NCI-H526 treated with DMSO at 0.1 percent for 48 hours (cell line): Measurements from ENCODE around the gene FSIP2.

Experiments used
- DNase-seq: peaks from one replicate; lab custom pipeline; 2025; lab: John Stamatoyannopoulos, UW

Gene FSIP2, protein sequence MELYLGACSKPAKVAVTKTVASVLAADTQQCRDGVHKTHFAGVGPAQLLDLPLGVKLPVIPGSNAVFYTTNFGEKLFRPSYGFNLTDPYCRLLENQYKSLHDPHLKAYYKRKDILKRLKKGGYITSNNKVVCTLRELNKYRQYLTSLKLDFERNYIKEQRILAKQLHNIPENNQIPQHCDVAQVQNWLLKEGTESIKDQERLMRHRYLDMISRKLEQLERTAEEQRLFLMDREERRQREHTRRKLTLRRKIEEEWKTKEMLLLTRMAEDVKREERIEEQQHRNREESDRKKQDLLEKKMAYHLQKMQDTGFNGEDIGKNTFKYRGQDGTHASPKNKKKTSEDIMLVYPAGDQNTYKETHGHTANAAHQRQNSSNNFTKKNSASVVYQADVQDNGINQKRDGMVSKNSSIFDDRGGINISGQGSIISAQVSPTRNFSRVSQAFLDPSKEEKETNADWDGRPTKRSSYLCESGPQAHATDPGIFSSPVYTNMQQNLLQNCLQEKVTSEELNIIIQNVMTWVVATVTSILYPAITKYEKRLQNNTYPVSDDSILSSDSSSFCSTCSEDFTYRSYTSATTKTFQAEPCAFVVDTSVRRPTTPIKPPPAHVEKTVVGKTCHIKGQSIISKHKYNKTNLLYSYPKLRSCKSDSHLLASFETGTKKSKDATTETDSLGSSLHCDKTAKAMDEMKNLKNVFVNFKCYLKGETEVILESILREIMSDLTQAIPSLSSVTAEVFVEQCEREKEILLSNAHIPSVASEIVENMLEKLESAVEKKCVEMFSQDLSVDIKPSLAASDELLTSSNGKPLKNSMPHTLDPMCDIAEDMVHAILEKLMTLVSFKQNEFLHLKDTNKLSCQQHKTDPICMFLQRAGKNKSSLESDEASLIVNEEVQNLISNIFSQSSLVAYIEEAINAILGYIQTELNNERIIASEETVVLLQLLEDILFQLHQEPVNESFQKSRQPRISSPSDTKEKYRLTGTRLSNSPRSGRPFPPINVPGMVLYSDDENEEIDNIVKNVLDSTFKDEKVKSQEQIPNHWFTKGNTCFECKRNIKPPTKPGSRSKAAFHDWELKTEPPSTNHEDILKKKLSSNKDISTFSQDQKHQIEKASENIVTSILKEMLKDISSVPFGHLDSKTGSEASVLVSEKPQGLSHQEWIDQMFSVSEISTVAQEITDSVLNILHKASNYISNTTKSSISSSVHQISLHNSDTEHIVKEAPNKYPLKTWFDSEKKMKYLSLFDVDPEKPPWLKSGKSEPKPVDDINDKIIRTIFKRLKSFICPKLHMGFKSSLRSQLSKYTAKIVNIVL (N-terminal part only)

GRCh38 chr2:185738679-185739472 lies at the start of gene FSIP2:
FSIP2 (plus strand) TSS chr2:185738804; CDS start chr2:185738895, 91 bp downstream.
- DNase-seq: no peak

DNA sequence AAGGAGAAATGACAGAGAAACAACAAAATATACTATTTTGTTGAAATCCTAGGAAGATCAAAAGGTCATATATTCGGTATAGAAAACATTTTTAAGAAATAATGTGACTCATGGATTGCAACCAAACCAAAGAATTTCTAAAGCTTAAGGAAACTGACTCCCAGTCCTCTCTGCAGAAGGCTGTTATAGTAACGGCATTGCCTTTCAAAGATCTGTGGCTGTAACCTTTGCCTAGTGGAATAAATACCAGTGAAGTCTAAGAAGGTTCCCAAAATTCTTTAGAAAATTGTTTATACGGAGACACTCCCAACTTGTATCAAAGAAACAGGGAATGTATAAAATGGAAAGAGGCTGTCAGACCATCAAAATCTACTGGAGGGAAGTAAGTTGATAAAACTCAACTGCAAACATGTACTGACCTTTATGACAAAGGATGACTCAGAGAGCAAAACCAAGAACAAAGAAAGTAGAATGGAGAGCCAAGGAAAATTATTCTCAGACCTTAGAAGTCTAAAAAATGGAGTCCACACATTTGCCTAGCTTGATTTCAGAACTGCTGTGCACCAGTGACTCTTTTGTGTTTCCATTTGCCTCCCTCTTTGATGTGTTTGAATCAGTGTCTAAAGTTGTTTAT lies 48.6 kb upstream of the FSIP2 start:
- DNase-seq: no peak

GRCh38 chr2:185695711-185696235 lies 42.8 kb upstream of the FSIP2 start:
- DNase-seq: no peak

DNA sequence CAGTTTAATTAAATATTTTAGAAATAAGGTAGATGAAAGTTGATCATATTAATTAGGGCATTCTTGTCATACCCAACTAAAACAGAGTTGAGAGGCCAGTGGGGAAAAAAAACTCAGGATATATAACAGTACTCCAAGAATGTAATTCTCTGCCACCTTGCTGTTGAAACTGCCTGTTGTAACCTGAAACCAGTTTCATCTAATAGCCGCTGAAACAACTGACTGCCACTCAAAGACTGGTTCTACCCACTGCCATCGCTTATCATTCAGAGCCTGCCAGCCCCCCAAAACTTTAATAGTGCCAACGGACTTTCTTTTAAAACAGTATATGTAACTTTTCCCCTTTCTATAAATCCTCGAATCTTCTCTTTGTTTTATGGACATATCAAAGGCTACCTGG lies 37.7 kb upstream of the FSIP2 start:
- no peak for DNase-seq

- no peak for DNase-seq
Observed at GRCh38 chr2:185734658-185735057, 3.9 kb upstream of the FSIP2 start.

DNA sequence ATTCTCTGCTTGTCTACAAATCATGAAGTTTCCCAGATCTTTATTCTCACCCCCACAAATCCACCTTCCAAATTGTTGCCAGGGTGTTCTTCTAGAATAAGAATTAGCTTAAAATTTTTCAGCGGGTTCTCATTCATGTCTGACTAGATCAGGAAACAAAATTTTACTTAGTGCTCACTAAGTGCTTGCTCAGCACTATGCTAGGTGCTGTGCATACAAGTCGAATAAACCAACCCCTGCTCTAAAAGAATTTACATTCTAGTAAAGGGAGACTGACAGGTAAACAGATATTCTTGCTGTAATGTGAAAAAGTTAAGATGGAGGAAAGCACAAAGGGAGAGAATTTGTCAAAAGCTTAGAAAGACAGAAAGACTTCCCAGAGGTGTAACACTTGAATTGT lies 2.4 kb upstream of the FSIP2 start:
- no peak for DNase-seq

DNA sequence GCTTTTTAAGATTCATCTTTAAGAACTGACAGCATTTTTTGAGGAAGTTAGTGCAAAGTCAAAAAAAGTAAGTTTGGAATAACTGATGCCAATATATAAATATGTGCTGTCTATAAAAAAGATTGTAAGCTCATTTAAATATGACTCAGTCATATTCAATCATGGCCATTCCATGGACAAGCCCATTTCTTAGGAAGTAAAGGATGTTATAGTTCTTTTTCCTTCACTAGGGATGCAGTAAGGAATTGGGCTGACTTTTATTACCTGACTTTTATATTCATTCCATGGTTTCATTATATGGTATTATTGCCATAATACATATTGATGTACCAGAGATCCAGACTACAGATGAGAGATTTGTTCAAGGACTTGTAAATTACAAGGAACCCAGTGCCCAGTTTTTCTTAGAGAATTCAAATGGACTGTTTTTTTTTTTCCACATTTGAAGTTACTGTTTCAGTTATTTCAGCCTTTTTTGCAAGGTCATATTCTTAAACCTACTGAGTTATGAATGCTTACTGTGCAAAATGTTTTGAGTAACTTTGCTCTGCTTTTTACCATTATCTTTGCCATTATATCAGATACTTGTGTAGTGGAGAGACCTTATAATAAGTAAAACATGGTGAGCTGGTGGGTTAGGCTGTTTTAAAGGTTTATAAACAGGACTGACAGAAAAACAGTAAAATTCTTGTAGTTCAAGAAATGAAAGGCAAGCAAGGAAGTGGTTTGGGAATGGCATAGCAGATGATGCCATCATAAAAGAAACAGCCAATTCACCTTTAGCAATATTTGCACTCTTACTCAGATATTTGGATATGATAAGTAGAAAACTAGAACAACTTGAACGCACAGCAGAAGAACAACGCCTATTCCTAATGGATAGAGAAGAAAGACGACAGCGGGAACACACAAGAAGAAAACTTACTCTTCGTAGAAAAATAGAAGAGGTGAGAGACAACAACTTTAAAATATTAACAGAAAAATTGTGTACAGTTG lies 7.6 kb downstream of the FSIP2 start:
- no peak for DNase-seq

DNA sequence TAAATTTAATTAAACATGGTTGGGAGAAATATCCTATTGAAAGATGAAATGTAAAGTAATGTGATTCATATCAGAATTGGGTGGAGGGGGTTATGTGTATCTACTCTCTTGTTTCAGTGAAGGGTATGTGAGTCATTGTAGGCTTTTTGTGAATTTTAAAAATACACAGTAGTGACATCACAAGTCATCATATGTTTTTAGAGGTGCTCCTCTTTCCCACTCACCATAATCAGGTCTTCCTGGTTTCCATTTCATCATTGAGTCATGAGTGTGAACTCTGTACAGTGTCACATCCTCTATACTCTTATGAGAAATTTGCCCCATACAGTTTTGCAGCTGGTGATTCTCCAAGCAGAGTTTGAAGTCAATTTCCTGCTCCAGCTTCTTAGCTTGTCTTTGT lies 18.8 kb downstream of the FSIP2 start:
- DNase-seq: no peak

DNA sequence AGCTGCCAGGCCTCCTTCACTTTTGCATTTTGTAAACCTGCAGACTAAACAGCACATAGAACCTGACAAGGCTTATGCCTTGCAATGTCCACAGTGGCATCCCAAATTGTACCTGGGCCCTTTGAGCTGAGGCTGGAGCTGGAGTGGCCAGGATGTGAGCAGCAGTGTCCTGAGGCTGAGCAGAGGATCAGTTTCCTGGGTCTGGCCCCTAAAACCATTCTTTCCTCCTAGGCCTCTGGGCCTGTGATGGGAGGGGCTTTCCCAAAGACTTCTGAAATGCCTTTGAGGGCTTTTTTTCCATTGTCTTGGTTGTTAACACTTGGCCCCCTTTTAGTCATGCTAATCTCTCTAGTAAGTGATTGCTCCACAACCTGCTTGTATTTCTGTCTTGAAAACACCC lies 32.8 kb downstream of the FSIP2 start:
- no peak for DNase-seq

- no peak for DNase-seq
Observed at GRCh38 chr2:185780890-185781289, 42.3 kb downstream of the FSIP2 start.

DNA sequence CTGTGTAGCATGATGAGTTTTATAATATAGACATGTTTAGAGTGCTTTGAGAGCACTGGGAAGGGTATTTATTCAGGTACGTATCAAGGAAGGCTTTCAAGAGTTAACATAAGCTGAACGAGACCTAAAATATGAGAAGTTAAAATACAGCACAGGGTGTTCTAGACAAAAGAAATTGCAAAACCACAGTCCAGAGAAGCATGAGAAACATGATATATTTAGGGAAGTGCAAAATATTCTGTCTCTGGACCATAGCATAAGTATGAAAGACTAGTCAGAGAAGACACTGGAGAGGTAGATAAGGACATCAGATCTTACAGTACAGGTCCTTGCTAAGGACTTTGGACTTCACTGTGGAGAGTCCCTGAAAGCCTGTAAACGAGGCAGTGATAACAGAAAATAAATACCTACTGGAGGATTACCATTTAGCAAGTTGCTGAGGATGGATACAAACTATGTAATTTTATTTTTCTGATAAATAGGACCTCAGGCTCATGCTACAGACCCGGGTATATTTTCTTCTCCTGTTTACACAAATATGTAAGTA lies 43.7 kb downstream of the FSIP2 start:
- no peak for DNase-seq

GRCh38 chr2:185785156-185785555 lies 46.6 kb downstream of the FSIP2 start:
- DNase-seq: no peak

DNA sequence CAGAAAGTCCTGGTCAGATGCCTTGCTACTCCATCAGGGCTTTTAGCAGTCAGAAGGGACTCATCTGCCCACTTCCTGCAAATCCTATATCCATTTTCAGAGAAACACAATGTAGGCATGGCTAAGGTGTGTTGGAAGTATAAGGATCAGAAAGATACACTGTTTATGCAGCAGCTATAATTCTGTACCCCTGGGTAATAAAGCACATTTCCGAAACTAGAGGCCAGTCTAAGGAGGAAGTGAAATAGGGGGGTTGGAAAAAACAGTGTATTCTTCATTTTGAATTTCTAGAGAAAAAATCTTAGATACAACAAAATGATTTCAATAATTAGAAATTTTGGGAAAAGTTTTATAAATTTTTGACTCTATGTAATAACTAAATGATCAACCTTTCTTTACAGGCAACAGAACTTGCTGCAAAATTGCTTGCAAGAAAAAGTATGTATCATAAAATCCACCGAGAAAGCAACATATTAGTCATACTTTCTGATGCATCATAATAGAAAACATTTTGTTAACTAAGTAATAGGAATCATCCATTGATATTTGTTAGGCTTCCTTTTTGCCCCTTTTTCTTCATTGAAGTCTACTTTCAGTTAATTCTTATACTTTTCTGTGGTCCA lies 47.4 kb downstream of the FSIP2 start:
- DNase-seq: no peak

DNA sequence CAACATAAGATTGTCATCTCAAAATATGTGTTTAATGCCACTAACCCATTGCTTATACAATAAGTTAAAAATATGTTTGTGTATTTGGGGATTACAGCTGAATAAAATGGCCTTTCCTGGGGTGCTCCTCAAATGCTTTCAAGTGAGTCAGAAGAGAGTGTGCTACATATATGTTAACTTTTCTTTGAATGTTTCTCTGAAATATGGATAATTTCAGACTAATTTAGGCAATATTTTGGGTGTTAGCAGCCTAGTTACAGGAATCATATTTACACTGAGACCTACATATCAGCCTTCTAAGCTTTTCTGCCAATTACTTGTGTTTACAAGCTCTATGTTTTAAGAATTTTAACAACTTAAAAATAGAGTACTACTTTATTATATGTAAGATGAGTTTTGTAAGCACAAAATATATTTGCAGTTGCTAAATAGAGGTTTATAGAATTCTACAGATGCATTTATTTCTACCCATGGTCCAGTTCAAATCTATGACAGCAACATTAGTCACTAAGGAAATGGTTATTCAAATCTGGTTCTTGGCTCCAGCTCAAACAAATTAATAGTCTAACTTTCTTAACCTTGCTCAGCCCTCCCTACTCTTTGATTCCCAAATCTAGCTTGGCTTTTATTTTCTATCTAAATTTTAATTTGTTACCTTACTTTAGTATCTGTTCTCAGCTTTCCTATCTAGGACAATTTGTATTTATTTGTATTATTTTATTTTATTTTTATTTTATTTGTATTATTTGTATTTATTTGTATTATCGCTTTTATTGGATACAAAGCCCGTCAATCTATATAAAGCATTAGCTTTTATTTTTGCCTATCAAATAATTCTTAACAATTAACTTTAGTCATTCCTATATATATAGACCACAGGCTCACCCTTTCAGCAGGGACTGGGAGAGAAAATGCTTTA lies 48.9 kb downstream of the FSIP2 start:
- no peak for DNase-seq

DNA sequence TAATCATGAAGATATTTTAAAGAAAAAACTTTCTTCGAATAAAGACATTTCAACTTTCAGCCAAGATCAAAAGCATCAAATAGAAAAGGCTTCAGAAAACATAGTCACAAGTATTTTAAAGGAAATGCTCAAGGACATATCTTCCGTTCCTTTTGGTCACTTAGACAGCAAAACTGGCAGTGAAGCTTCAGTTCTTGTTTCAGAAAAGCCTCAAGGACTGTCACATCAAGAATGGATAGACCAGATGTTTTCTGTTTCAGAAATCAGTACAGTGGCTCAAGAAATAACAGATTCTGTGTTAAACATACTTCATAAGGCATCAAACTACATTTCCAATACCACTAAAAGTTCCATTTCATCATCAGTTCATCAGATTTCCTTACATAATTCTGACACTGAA lies 51.8 kb downstream of the FSIP2 start:
- no peak for DNase-seq

DNA sequence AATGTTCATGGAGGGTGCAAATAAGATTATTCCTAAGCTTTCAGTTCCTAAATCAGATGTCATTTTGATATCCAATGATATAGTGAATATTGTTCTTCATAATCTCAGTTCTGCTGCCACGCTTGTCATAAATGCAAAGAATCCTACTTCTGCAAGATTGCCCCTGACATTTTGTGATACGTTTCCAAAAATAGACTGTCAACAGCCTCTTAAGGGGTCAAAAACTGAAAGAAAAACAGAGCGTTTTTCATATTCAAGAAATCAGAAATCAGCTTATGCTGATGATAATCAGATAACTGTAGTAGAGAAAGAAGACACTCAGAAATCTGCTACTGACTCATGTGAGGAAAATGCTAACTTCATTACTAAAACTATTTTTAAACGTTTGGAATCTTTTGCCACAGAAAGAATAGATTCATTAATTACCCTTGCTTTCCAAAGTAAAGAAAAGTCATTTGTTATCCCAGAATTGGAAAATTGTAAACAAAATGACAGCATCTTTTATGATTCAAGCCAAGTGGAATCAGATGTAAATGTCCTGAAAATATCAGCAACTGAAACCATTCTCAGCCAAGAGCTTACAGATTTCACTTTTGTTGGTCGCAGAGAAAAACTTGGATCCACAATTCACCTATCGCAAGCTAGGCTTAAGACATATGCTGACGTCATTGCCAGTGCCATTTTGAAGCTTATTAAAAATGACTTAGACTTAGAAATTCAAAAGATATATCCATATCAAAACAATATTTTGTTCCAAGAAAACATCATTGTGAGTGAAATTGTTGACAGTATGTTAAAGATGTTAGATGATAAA lies 55.1 kb downstream of the FSIP2 start:
- no peak for DNase-seq

DNA sequence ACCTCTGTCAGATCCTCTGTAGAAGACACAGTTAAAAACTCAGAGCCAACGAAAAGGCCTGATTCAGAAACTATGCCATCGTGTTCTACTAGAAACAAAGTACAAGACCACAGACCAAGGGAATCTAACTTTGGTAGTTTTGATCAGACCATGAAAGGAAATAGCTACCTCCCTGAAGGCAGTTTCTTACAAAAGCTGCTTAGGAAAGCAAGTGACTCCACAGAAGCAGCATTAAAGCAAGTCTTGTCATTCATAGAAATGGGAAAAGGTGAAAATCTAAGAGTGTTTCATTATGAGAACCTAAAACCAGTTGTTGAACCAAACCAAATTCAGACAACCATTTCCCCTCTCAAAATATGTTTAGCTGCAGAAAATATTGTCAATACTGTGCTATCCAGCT lies 58.2 kb downstream of the FSIP2 start:
- no peak for DNase-seq
